NCI-H2029 (cell line): ENCODE data around the gene PWP1.

Source experiments
- DNase-seq: peaks from one replicate; lab custom pipeline; 2025; lab: John Stamatoyannopoulos, UW

Gene PWP1

GRCh38 chr12:107685360-107686248 is at the start of gene PWP1:
TSS of gene PWP1 (plus strand) at chr12:107685799. CDS start at chr12:107685900, 101 bp downstream.
- peak; percentile 97 for DNase-seq

GRCh38 chr12:107641154-107641553 is 44.4 kb upstream of the PWP1 start:
- DNase-seq: no peak

- DNase-seq: no peak
Measured at GRCh38 chr12:107642240-107642639, 43.4 kb upstream of the PWP1 start.

- DNase-seq: no peak
Measured at GRCh38 chr12:107645630-107646333, 39.8 kb upstream of the PWP1 start.

GRCh38 chr12:107646436-107646835 is 39.2 kb upstream of the PWP1 start:
- DNase-seq: no peak

GRCh38 chr12:107649661-107650061 is 35.9 kb upstream of the PWP1 start:
- DNase-seq: no peak

- no peak for DNase-seq
Measured at GRCh38 chr12:107650977-107651376, 34.6 kb upstream of the PWP1 start.

GRCh38 chr12:107651571-107652449 is 33.8 kb upstream of the PWP1 start:
- DNase-seq: no peak

- DNase-seq: no peak
Measured at GRCh38 chr12:107653519-107653918, 32.1 kb upstream of the PWP1 start.

GRCh38 chr12:107654873-107655272 is 30.7 kb upstream of the PWP1 start:
- DNase-seq: no peak

GRCh38 chr12:107655281-107656065 is 30.1 kb upstream of the PWP1 start:
- peak; percentile 40 for DNase-seq

- DNase-seq: no peak
Measured at GRCh38 chr12:107656302-107656701, 29.3 kb upstream of the PWP1 start.

GRCh38 chr12:107657133-107657532 is 28.5 kb upstream of the PWP1 start:
- DNase-seq: no peak

GRCh38 chr12:107657621-107658020 is 28.0 kb upstream of the PWP1 start:
- no peak for DNase-seq

GRCh38 chr12:107660235-107660634 is 25.4 kb upstream of the PWP1 start:
- no peak for DNase-seq

- DNase-seq: no peak
Measured at GRCh38 chr12:107660861-107661415, 24.7 kb upstream of the PWP1 start.

GRCh38 chr12:107661830-107662229 is 23.8 kb upstream of the PWP1 start:
- no peak for DNase-seq

- no peak for DNase-seq
Measured at GRCh38 chr12:107662484-107662883, 23.1 kb upstream of the PWP1 start.

GRCh38 chr12:107663277-107663676 is 22.3 kb upstream of the PWP1 start:
- DNase-seq: no peak

- no peak for DNase-seq
Measured at GRCh38 chr12:107666009-107666408, 19.6 kb upstream of the PWP1 start.

- no peak for DNase-seq
Measured at GRCh38 chr12:107667464-107667863, 18.1 kb upstream of the PWP1 start.
